Urinary bladder (tissue), 4 donors: ENCODE results near the gene NDP. TPM values are rescaled to one million over a fixed set of nuclear protein-coding genes. Genes with fewer than 3 reads are reported as not detected.
A peak's percentile ranks its signal among the peaks of the same experiment; 100 is the strongest.

ENCODE experiments used
- DNase-seq: peaks from one replicate; pipeline ENCODE4 v3.0.0-alpha.2; 2015; ENCODE audit errors: extremely low spot score
- H3K27ac ChIP-seq: one replicate; pipeline ENCODE4 v1.5.1; 2013; ENCODE audit warnings: low read depth, mild to moderate bottlenecking, moderate library complexity
- H3K36me3 ChIP-seq: one replicate; pipeline ENCODE4 v1.6.1; 2013; ENCODE audit warnings: mild to moderate bottlenecking, moderate library complexity; ENCODE audit not compliant: insufficient read depth
- H3K4me1 ChIP-seq: one replicate; pipeline ENCODE4 v1.6.1; 2013; ENCODE audit warnings: mild to moderate bottlenecking, moderate library complexity; ENCODE audit not compliant: insufficient read depth
- H3K4me3 ChIP-seq: one replicate; pipeline ENCODE4 v1.5.1; 2013; ENCODE audit warnings: low read depth, low read length
- WGBS: extraction: QIAGEN DNeasy Blood & Tissue Kit; methylation state at CpG from one replicate; pipeline ENCODE4 v1.1.7; 2013; 5-methylcytosine and 5-hydroxymethylcytosine counted together
- polyA plus RNA-seq: library from polyadenylated mRNA; stranded (reverse); fragments of 200-250 nt; gene quantifications from one replicate; pipeline ENCODE4 v1.2.3, GENCODE V29; 2013
- total RNA-seq: library from RNA; depleted of rRNA; stranded (reverse); fragments of >200 nt; gene quantifications from one replicate; pipeline ENCODE4 v1.2.3, GENCODE V29; 2014
- donor health status: healthy with polysubstance abuse.
- donor health status: healthy.

NDP gene
- total and polyA plus RNA-seq, 2 donors = 0.62 to 2.5 TPM

- no peaks in the 10 kb centered on the region for H3K4me1 ChIP-seq
- 89% methylated on average over 5 of the region's 5 CpGs for WGBS
- DNase-seq = no peak
- H3K4me3 ChIP-seq = no peak overlapping the region
- H3K36me3 ChIP-seq = no peaks in the 10 kb centered on the region
- H3K27ac ChIP-seq = no peak overlapping the region
Observed at GRCh38 chrX:43986083-43986482, 12.9 kb upstream of the NDP start.

- no peak overlapping the region for H3K4me3 ChIP-seq
- H3K4me1 ChIP-seq = no peaks in the 10 kb centered on the region
- no peak for DNase-seq
- 92% methylated on average over 2 of the region's 2 CpGs for WGBS
- H3K27ac ChIP-seq = no peak overlapping the region
- no peaks in the 10 kb centered on the region for H3K36me3 ChIP-seq
Observed at GRCh38 chrX:43985511-43985910, 12.3 kb upstream of the NDP start.

GRCh38 chrX:43978226-43978625 is 5.0 kb upstream of the NDP start:
- no peak for DNase-seq
- Histone ChIP-seq H3K27ac (no peak overlapping the region), H3K4me1 (no peaks in the 10 kb centered on the region), H3K4me3 (no peak overlapping the region), H3K36me3 (no peaks in the 10 kb centered on the region)
- WGBS = 93% methylated on average over 3 of the region's 3 CpGs

- no peaks in the 10 kb centered on the region for H3K4me1 ChIP-seq
- no peak overlapping the region for H3K4me3 ChIP-seq
Observed at GRCh38 chrX:43976205-43976604, 3.0 kb upstream of the NDP start.

GRCh38 chrX:43975796-43976195 is 2.6 kb upstream of the NDP start:
- WGBS = 84% methylated on average over 5 of the region's 5 CpGs
- Histone ChIP-seq H3K4me1 (no peaks in the 10 kb centered on the region), H3K36me3 (no peaks in the 10 kb centered on the region), H3K27ac (no peak overlapping the region), H3K4me3 (no peak overlapping the region)
- DNase-seq = no peak

More at GRCh38 chrX:43976205-43976604, 3.0 kb upstream of the NDP start:
- no peak overlapping the region for H3K27ac ChIP-seq
- no peak for DNase-seq
- H3K36me3 ChIP-seq = no peaks in the 10 kb centered on the region

GRCh38 chrX:43974741-43975465 is 1.7 kb upstream of the NDP start:
- WGBS = 93% methylated on average over 6 of the region's 6 CpGs
- no peak overlapping the region for H3K27ac ChIP-seq
- no peaks in the 10 kb centered on the region for H3K36me3 ChIP-seq
- DNase-seq = no peak
- no peak overlapping the region for H3K4me3 ChIP-seq
- H3K4me1 ChIP-seq = no peaks in the 10 kb centered on the region

GRCh38 chrX:43974100-43974475 is 898 bp upstream of the NDP start:
- Histone ChIP-seq H3K36me3 (no peaks in the 10 kb centered on the region), H3K4me1 (no peaks in the 10 kb centered on the region), H3K27ac (no peak overlapping the region), H3K4me3 (no peak overlapping the region)
- 82% methylated on average over 2 of the region's 2 CpGs for WGBS
- DNase-seq = no peak

- H3K27ac ChIP-seq = no peak overlapping the region
- H3K36me3 ChIP-seq = no peaks in the 10 kb centered on the region
- 41% methylated on average over 19 of the region's 19 CpGs for WGBS
- H3K4me3 ChIP-seq = peak overlapping the region; percentile 22
- no peak for DNase-seq
- H3K4me1 ChIP-seq = no peaks in the 10 kb centered on the region
Observed at GRCh38 chrX:43971966-43972961, 926 bp downstream of the NDP start.

GRCh38 chrX:43970528-43970927 is 2.7 kb downstream of the NDP start:
- Histone ChIP-seq H3K27ac (no peak overlapping the region), H3K4me3 (no peak overlapping the region), H3K36me3 (no peaks in the 10 kb centered on the region), H3K4me1 (no peaks in the 10 kb centered on the region)
- no peak for DNase-seq
- WGBS = 86% methylated on average over 5 of the region's 5 CpGs

GRCh38 chrX:43969504-43970501 is 3.4 kb downstream of the NDP start:
- no peak for DNase-seq
- Histone ChIP-seq H3K4me3 (no peak overlapping the region), H3K27ac (no peak overlapping the region), H3K36me3 (no peaks in the 10 kb centered on the region), H3K4me1 (no peaks in the 10 kb centered on the region)
- 80% methylated on average over 19 of the region's 19 CpGs for WGBS

- Histone ChIP-seq H3K4me1 (no peaks in the 10 kb centered on the region), H3K27ac (no peak overlapping the region), H3K4me3 (no peak overlapping the region), H3K36me3 (no peaks in the 10 kb centered on the region)
- WGBS = 87% methylated on average over 4 of the region's 4 CpGs
- no peak for DNase-seq
Observed at GRCh38 chrX:43968359-43968781, 4.8 kb downstream of the NDP start.

GRCh38 chrX:43964936-43965335 is 8.3 kb downstream of the NDP start:
- Histone ChIP-seq H3K36me3 (no peaks in the 10 kb centered on the region), H3K4me3 (no peak overlapping the region), H3K4me1 (no peaks in the 10 kb centered on the region), H3K27ac (no peak overlapping the region)
- WGBS = 89% methylated on average over 3 of the region's 3 CpGs
- DNase-seq = no peak

GRCh38 chrX:43963726-43964125 is 9.5 kb downstream of the NDP start:
- WGBS = 90% methylated on average over 3 of the region's 3 CpGs

More at GRCh38 chrX:43963726-43964125, 9.5 kb downstream of the NDP start:
- Histone ChIP-seq H3K4me1 (no peaks in the 10 kb centered on the region), H3K4me3 (no peak overlapping the region), H3K36me3 (no peaks in the 10 kb centered on the region), H3K27ac (no peak overlapping the region)
- DNase-seq = no peak
